Measurements from ENCODE around the gene AR.

DNA sequence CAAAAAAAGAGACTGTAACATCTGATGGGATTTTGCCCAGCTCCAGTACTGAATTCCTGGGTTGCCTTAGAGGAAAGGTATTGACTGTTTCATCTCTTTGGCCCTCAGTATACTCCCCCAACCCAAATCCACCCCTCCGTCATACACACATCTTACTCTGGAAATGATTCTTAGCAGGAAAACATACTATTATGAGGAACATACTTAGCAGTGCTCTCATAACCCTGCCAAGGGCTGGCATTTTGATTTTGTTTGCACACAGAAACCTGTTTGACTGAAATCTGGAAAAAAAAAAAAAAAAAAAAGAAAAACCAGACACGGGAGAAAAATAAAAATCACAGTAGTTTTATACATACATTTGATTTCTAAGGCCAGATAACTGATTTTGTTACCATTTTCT, 19.4 kb upstream of the AR start:
- TF ChIP-seq, protein P1, sequence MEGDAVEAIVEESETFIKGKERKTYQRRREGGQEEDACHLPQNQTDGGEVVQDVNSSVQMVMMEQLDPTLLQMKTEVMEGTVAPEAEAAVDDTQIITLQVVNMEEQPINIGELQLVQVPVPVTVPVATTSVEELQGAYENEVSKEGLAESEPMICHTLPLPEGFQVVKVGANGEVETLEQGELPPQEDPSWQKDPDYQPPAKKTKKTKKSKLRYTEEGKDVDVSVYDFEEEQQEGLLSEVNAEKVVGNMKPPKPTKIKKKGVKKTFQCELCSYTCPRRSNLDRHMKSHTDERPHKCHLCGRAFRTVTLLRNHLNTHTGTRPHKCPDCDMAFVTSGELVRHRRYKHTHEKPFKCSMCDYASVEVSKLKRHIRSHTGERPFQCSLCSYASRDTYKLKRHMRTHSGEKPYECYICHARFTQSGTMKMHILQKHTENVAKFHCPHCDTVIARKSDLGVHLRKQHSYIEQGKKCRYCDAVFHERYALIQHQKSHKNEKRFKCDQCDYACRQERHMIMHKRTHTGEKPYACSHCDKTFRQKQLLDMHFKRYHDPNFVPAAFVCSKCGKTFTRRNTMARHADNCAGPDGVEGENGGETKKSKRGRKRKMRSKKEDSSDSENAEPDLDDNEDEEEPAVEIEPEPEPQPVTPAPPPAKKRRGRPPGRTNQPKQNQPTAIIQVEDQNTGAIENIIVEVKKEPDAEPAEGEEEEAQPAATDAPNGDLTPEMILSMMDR (IDR thresholded peaks at IDR 0.05 in 2 of 3, conservative IDR thresholded peaks at IDR 0.05 in 1 of 3; ENCODE audit: control insufficient read depth in 2 of 3, extremely low read depth in 1 of 3, insufficient read depth in 1 of 3, low read depth in 3 of 3, low read length in 3 of 3): no peak
- TF ChIP-seq SREBF1 (IDR thresholded peaks at IDR 0.05; ENCODE audit: low read length): no peak
- TF ChIP-seq, protein P2, sequence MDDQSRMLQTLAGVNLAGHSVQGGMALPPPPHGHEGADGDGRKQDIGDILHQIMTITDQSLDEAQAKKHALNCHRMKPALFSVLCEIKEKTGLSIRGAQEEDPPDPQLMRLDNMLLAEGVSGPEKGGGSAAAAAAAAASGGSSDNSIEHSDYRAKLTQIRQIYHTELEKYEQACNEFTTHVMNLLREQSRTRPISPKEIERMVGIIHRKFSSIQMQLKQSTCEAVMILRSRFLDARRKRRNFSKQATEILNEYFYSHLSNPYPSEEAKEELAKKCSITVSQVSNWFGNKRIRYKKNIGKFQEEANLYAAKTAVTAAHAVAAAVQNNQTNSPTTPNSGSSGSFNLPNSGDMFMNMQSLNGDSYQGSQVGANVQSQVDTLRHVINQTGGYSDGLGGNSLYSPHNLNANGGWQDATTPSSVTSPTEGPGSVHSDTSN (IDR thresholded peaks at IDR 0.05; ENCODE audit: insufficient replicate concordance, low read depth, low read length): no peak
- TF ChIP-seq MXI1 (IDR thresholded peaks at IDR 0.05; ENCODE audit: low read depth, low read length): no peak
- TF ChIP-seq SMC3 (IDR thresholded peaks at IDR 0.05; ENCODE audit: borderline replicate concordance, low read length): no peak
- no peak for TF ChIP-seq PML (IDR thresholded peaks at IDR 0.05; ENCODE audit: low read length)
- no peak for TF ChIP-seq CBFB (IDR thresholded peaks at IDR 0.05; ENCODE audit: low read depth)

All from GM12878 (cell line).